HCT116 (cell line): ENCODE data around the gene MED13L. TPM values are rescaled to one million over a fixed set of nuclear protein-coding genes. Genes with fewer than 3 reads are reported as not detected.

ENCODE experiments used
- ATAC-seq: fragments of 200-7000 bp; cut with Tn5 transposase; 2 replicates; pipeline ENCODE4 v1.9.1; 2020; ENCODE audit warnings: mild to moderate bottlenecking, moderate library complexity
- BruUV-seq: library from RNA; stranded (reverse); fragments of 400-500 nt; replicated peaks from 2 replicates; lab custom pipeline; 2021; lab: Mats Ljungman, UMichigan
- CTCF ChIA-PET: fragments of 300-600 bp; sonication (Branson Sonifier 250); formaldehyde crosslinking; loops from one replicate; lab custom pipeline; 2021; ENCODE audit warnings: antibody characterized with exemption; lab: Charles Lee
- POLR2A ChIA-PET: fragments of 300-600, 350-600 bp; sonication (Branson Sonifier 250); formaldehyde crosslinking; loops from one replicate; lab custom pipeline; 2021; ENCODE audit warnings: antibody characterized with exemption; lab: Charles Lee
- RAD21 ChIA-PET, 2 experiments: fragments of 300-600 bp; sonication (Branson Sonifier 250); formaldehyde crosslinking; loops; one replicate each; lab custom pipeline; 2023; ENCODE audit warnings: low total read pairs in 2 of 2; ENCODE audit not compliant: uncharacterized antibody in 2 of 2, unreplicated experiment in 2 of 2, low non-redundant PET in 1 of 2; lab: Charles Lee
- DNase-seq: peaks from one replicate; pipeline ENCODE4 v3.0.0-alpha.2; 2010; ENCODE audit warnings: low read depth, low spot score
- H2AFZ ChIP-seq: fragments of 200-600 bp; shearing (Covaris generic), sonication (generic); 2 replicates; pipeline ENCODE4 v1.6.1; 2017; ENCODE audit warnings: low read depth, mixed run types, mixed read lengths, antibody characterized with exemption, low read length; ENCODE audit not compliant: poor library complexity, severe bottlenecking
- H3K27ac ChIP-seq: 2 replicates; pipeline ENCODE4 v1.5.1; 2012; ENCODE audit warnings: low read depth, low read length
- H3K27me3 ChIP-seq: fragments of 200-600 bp; sonication (generic); 2 replicates; pipeline ENCODE4 v1.6.1; 2016; ENCODE audit warnings: mixed run types, low read length, mixed read lengths; ENCODE audit not compliant: insufficient read depth
- H3K36me3 ChIP-seq, 2 experiments: fragments of 200-500 bp in 1 of 2; fragments of 200-600 bp in 1 of 2; sonication (Bioruptor generic) in 1 of 2; sonication (generic) in 1 of 2; 2 replicates each; pipeline versions ENCODE4 v1.5.1 to v1.6.1; 2014 to 2016; ENCODE audit warnings: low read length in 2 of 2, inconsistent platforms in 1 of 2, mixed read lengths in 1 of 2, mixed run types in 1 of 2; ENCODE audit not compliant: insufficient read depth in 2 of 2, control insufficient read depth in 1 of 2
- H3K4me1 ChIP-seq, 2 experiments: fragments of 200-600 bp in 1 of 2; sonication (generic) in 1 of 2; 2 replicates each; pipeline versions ENCODE4 v1.5.1 to v1.6.1; 2012 to 2017; ENCODE audit warnings: low read length in 2 of 2, inconsistent platforms in 1 of 2, mild to moderate bottlenecking in 1 of 2, mixed read lengths in 1 of 2, mixed run types in 1 of 2, moderate library complexity in 1 of 2; ENCODE audit not compliant: insufficient read depth in 2 of 2, control insufficient read depth in 1 of 2
- H3K4me2 ChIP-seq: fragments of 200-600 bp; sonication (generic); 2 replicates; pipeline ENCODE4 v1.6.1; 2017; ENCODE audit warnings: mixed run types, low read length, mixed read lengths
- H3K4me3 ChIP-seq, 2 experiments: fragments of 200-600 bp in 1 of 2; sonication (generic) in 1 of 2; replicated peaks in 1 of 2; 2 replicates each; pipeline ENCODE4 v1.5.1; 2011 to 2016; ENCODE audit warnings: low read length in 2 of 2, control low read depth in 1 of 2, low read depth in 1 of 2, mild to moderate bottlenecking in 1 of 2, mixed read lengths in 1 of 2, mixed run types in 1 of 2
- H3K79me2 ChIP-seq: fragments of 200-600 bp; sonication (generic); 2 replicates; pipeline ENCODE4 v1.6.1; 2017; ENCODE audit warnings: mild to moderate bottlenecking, mixed run types, low read length, moderate library complexity, mixed read lengths; ENCODE audit not compliant: insufficient read depth
- H3K9ac ChIP-seq: fragments of 200-600 bp; sonication (generic); 2 replicates; pipeline ENCODE4 v1.6.1; 2016; ENCODE audit warnings: low read length, mixed read lengths
- H3K9me2 ChIP-seq: fragments of 200-600 bp; sonication (generic), shearing (Covaris generic); 2 replicates; pipeline ENCODE4 v1.6.1; 2017; ENCODE audit warnings: mixed run types, mild to moderate bottlenecking, moderate library complexity; ENCODE audit not compliant: insufficient read depth
- H3K9me3 ChIP-seq, 2 experiments: fragments of 200-500 bp in 1 of 2; fragments of 200-600 bp in 1 of 2; sonication (Bioruptor generic) in 1 of 2; sonication (generic) in 1 of 2; 2 replicates each; pipeline ENCODE4 v1.6.1; 2014 to 2017; ENCODE audit warnings: low read length in 2 of 2, mixed read lengths in 2 of 2, inconsistent platforms in 1 of 2, low read depth in 1 of 2, mild to moderate bottlenecking in 1 of 2, mixed run types in 1 of 2, moderate library complexity in 1 of 2; ENCODE audit not compliant: control insufficient read depth in 1 of 2, insufficient read depth in 1 of 2
- H4K20me1 ChIP-seq: fragments of 200-600 bp; sonication (generic), shearing (Covaris generic); 2 replicates; pipeline ENCODE4 v1.6.1; 2017; ENCODE audit warnings: mixed run types, mild to moderate bottlenecking, moderate library complexity; ENCODE audit not compliant: insufficient read depth
- ATF3 ChIP-seq: IDR thresholded peaks from 2 replicates; pipeline ENCODE4 v1.6.1; 2012
- CBX3 ChIP-seq: IDR thresholded peaks from 2 replicates; pipeline ENCODE4 v1.6.1; 2012; ENCODE audit warnings: low read depth
- CEBPB ChIP-seq: IDR thresholded peaks from 2 replicates; pipeline ENCODE4 v1.6.1; 2012; ENCODE audit warnings: low read depth
- CTCF ChIP-seq, 3 experiments: fragments of 200-600 bp in 1 of 3; sonication (generic) in 1 of 3; IDR thresholded peaks in 2 of 3; conservative IDR thresholded peaks in 1 of 3; 2 replicates each; pipeline ENCODE4 v1.5.1; 2012 to 2017; ENCODE audit warnings: low read depth in 2 of 3, low read length in 2 of 3, antibody characterized with exemption in 1 of 3, borderline replicate concordance in 1 of 3, control low read depth in 1 of 3, mild to moderate bottlenecking in 1 of 3, mixed read lengths in 1 of 3, mixed run types in 1 of 3, moderate library complexity in 1 of 3; ENCODE audit not compliant: insufficient read depth in 1 of 3
- EGR1 ChIP-seq: IDR thresholded peaks from 2 replicates; pipeline ENCODE4 v1.6.1; 2012; ENCODE audit warnings: low read depth
- ELF1 ChIP-seq: IDR thresholded peaks from 2 replicates; pipeline ENCODE4 v1.6.1; 2012; ENCODE audit warnings: low read depth, borderline replicate concordance
- EZH2 ChIP-seq: fragments of 200-600 bp; sonication (generic); IDR thresholded peaks from 2 replicates; pipeline ENCODE4 v1.6.1; 2017; ENCODE audit warnings: antibody characterized with exemption, mixed run types
- EZH2phosphoT487 ChIP-seq: fragments of 200-600 bp; IDR thresholded peaks from 2 replicates; pipeline ENCODE4 v1.6.1; 2018; ENCODE audit warnings: antibody characterized with exemption, borderline replicate concordance
- FOSL1 ChIP-seq: IDR thresholded peaks from 2 replicates; pipeline ENCODE4 v1.6.1; 2012; ENCODE audit warnings: low read depth
- JUND ChIP-seq: IDR thresholded peaks from 2 replicates; pipeline ENCODE4 v1.6.1; 2012
- POLR2A ChIP-seq: IDR thresholded peaks from 2 replicates; pipeline ENCODE4 v1.7.0; 2011; ENCODE audit warnings: borderline replicate concordance; ENCODE audit not compliant: insufficient read depth, insufficient read length; ENCODE audit errors: extremely low read depth
- RAD21 ChIP-seq: IDR thresholded peaks from 2 replicates; pipeline ENCODE4 v1.6.1; 2012; ENCODE audit warnings: low read depth, mild to moderate bottlenecking
- SIN3A ChIP-seq: IDR thresholded peaks from 2 replicates; pipeline ENCODE4 v1.6.1; 2012; ENCODE audit warnings: low read depth
- SP1 ChIP-seq: IDR thresholded peaks from 2 replicates; pipeline ENCODE4 v1.6.1; 2012; ENCODE audit warnings: low read depth
- SRF ChIP-seq: IDR thresholded peaks from 2 replicates; pipeline ENCODE4 v1.6.1; 2012; ENCODE audit warnings: low read depth
- TCF7L2 ChIP-seq: IDR thresholded peaks from 2 replicates; pipeline ENCODE4 v1.7.0; 2011; ENCODE audit warnings: borderline replicate concordance, inconsistent platforms; ENCODE audit not compliant: insufficient read depth, insufficient read length; ENCODE audit errors: extremely low read depth
- YY1 ChIP-seq: IDR thresholded peaks from 2 replicates; pipeline ENCODE4 v1.6.1; 2011; ENCODE audit warnings: low read length, low read depth, moderate library complexity, mild to moderate bottlenecking; ENCODE audit not compliant: insufficient replicate concordance; ENCODE audit errors: extremely low read depth
- ZBTB33 ChIP-seq: IDR thresholded peaks from 2 replicates; pipeline ENCODE4 v1.6.1; 2011; ENCODE audit warnings: mild to moderate bottlenecking, low read length, moderate library complexity; ENCODE audit not compliant: insufficient replicate concordance; ENCODE audit errors: extremely low read depth
- ZFX ChIP-seq: fragments of 450-650 bp; IDR thresholded peaks from 2 replicates; pipeline ENCODE4 v1.6.1; 2017
- intact Hi-C: fragments of 100-400 bp; cut with micrococcal nuclease; formaldehyde crosslinking; loops from 2 replicates; pipeline ENCODE4 v1.10.0; 2022
- total RNA-seq: library from RNA; stranded (reverse); gene quantifications from one replicate; pipeline ENCODE4 v1.2.1, GENCODE V29; 2021; ENCODE audit not compliant: unreplicated experiment

The MED13L gene
- total RNA-seq, 1 experiment from 2014 or later, result 176 TPM

GRCh38 chr12:116236976-116237375 is 40.5 kb downstream of the MED13L start:
- Histone ChIP-seq H3K36me3 (0 out of 4 replicates have a peak, but pooled peaks cover 0 to 3% of the 10 kb centered on the region in 2 experiments), H3K4me1 (peaks cover 14 to 32% of the 10 kb centered on the region in 2 experiments), H3K9ac (no peak overlapping the region), H4K20me1 (peaks cover 71% of the 10 kb centered on the region), H3K9me2 (no peaks in the 10 kb centered on the region), H3K4me2 (no peak overlapping the region)
- intact Hi-C loops, result loop anchor here (2.0 kb wide), 1 partner anchor 238 kb away; no protein-coding TSS in a partner anchor
- TF ChIP-seq CEBPB (no peak), JUND (no peak), YY1 (no peak), EGR1 (no peak), RAD21 (no peak), POLR2A (no peak), ATF3 (no peak), CTCF (IDR thresholded peaks at IDR 0.05 in 2 of 3, conservative IDR thresholded peaks at IDR 0.05 in 1 of 3; ENCODE audit: borderline replicate concordance in 1 of 3, insufficient read depth in 1 of 3, low read depth in 2 of 3, low read length in 2 of 3) (no peak), ZBTB33 (no peak), SP1 (no peak), EZH2phosphoT487 (no peak), EZH2 (no peak), TCF7L2 (no peak), ELF1 (no peak), FOSL1 (no peak), SRF (no peak), CBX3 (no peak), SIN3A (no peak), ZFX (no peak)
- TF ChIP-seq, all 23 proteins: peak for 0
- no peak for DNase-seq
- H3K27me3 ChIP-seq, result no peaks in the 10 kb centered on the region
- no peaks in the 10 kb centered on the region for H3K9me3 ChIP-seq
- H3K79me2 ChIP-seq, result peaks cover 100% of the 10 kb centered on the region
- ChIA-PET CTCF (interaction anchor here (1.3 to 2.3 kb wide), 2 partner anchors 9 to 29 kb away, joined by 3 to 9 read pairs; no protein-coding TSS in a partner anchor), POLR2A (no interaction called here), RAD21 (no interaction called here)
- no TSS peak for BruUV-seq
- no peak overlapping the region for H2AFZ ChIP-seq
- no peak overlapping the region for H3K27ac ChIP-seq
- no peak for ATAC-seq
- no peak overlapping the region for H3K4me3 ChIP-seq
